GM13977 (cell line): ENCODE results near the gene CENPU.
A peak's percentile ranks its signal among the peaks of the same experiment; 100 is the strongest.
"Not testable (repeated sequence)": the region's sequence is repeated elsewhere in the genome, so short reads cannot be mapped to it uniquely, and the experiment has no call there.

Source experiments
- DNase-seq: peaks from one replicate; pipeline ENCODE4 v3.0.0; 2012; ENCODE audit warnings: low spot score
- in situ Hi-C: fragments of 300-500 bp; cut with MboI; formaldehyde crosslinking; loops from one replicate; pipeline ENCODE4 v1.12.0; 2022; ENCODE audit warnings: low sequenced_read_pairs, low pct_unique_long_range_greater_than_20kb, mixed read lengths, inconsistent platforms; ENCODE audit not compliant: unreplicated experiment
- TF ChIP-seq, protein P1 (sequence below): IDR thresholded peaks from 2 replicates; pipeline ENCODE4 v1.5.1; 2012; ENCODE audit warnings: mild to moderate bottlenecking, control low read depth; ENCODE audit not compliant: insufficient read depth; ENCODE audit errors: extremely low read depth, missing control alignments

Gene CENPU, protein sequence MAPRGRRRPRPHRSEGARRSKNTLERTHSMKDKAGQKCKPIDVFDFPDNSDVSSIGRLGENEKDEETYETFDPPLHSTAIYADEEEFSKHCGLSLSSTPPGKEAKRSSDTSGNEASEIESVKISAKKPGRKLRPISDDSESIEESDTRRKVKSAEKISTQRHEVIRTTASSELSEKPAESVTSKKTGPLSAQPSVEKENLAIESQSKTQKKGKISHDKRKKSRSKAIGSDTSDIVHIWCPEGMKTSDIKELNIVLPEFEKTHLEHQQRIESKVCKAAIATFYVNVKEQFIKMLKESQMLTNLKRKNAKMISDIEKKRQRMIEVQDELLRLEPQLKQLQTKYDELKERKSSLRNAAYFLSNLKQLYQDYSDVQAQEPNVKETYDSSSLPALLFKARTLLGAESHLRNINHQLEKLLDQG

GRCh38 chr4:184733654-184734524 is at the start of gene CENPU:
Gene CENPU, minus strand, starts transcription at chr4:184734096. Its CDS starts 34 bp downstream, at chr4:184734062.
- TF ChIP-seq, protein P1, sequence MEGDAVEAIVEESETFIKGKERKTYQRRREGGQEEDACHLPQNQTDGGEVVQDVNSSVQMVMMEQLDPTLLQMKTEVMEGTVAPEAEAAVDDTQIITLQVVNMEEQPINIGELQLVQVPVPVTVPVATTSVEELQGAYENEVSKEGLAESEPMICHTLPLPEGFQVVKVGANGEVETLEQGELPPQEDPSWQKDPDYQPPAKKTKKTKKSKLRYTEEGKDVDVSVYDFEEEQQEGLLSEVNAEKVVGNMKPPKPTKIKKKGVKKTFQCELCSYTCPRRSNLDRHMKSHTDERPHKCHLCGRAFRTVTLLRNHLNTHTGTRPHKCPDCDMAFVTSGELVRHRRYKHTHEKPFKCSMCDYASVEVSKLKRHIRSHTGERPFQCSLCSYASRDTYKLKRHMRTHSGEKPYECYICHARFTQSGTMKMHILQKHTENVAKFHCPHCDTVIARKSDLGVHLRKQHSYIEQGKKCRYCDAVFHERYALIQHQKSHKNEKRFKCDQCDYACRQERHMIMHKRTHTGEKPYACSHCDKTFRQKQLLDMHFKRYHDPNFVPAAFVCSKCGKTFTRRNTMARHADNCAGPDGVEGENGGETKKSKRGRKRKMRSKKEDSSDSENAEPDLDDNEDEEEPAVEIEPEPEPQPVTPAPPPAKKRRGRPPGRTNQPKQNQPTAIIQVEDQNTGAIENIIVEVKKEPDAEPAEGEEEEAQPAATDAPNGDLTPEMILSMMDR: no peak
- in situ Hi-C loops: no loop called here
- DNase-seq: peak; percentile 99

- in situ Hi-C loops: no loop called here
Measured at GRCh38 chr4:184782731-184783373, 49.0 kb upstream of the CENPU start.

DNA sequence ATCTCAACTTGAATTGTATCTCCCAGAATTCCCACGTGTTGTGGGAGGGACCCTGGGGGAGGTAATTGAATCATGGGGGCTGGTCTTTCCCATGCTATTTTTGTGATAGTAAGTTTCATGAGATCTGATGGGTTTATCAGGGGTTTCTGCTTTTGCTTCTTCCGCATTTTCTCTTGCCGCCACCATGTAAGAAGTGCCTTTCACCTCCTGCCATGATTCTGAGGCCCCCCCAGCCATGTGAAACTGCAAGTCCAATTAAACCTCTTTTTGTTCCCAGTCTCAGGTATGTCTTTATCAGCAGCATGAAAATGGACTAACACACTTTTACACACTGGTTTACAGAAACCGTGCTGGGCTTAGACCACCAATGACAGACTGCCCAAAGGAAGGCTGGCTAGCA is 45.3 kb upstream of the CENPU start:
- in situ Hi-C loops, DNase-seq: not testable (repeated sequence)

More at GRCh38 chr4:184782731-184783373, 49.0 kb upstream of the CENPU start:
- no peak for DNase-seq
- TF ChIP-seq, protein P1: no peak

- in situ Hi-C loops: no loop called here
- TF ChIP-seq, protein P1: no peak
- no peak for DNase-seq
Measured at GRCh38 chr4:184778325-184778724, 44.4 kb upstream of the CENPU start.

GRCh38 chr4:184776821-184777220 is 42.9 kb upstream of the CENPU start:
- DNase-seq: no peak
- TF ChIP-seq, protein P1: no peak
- in situ Hi-C loops: no loop called here

DNA sequence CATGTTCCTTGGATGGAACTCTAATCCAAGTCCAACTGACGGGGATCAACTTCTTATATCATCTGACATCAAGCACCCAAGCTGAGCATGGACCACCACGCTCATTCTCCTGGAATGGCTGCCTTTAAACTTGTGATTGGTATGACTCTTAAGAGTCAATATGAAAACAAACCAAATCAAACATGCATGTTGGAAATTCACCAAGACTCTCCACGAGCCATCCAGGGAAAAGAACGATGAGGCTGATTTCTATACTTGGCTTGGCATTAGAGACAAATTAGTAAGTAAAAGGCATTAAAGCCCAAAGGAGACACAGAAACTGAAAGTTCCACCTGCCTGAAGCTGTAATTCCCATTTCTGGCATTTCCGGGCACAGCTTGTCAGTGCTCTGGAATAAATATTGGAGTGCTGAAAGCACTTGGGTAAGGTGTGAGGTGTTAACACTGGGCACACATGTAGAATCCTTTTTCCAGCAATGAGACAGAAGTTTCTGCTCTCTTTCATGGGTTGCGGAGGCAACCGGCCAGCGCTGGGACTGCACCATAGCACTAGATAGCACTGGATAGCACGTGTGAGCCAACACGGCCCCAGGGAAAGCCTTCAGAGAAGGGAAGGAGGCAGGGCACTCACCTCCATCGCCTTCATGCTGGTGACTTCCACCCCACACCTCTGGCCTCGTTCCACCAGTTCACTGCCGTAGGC is 42.1 kb upstream of the CENPU start:
- TF ChIP-seq, protein P1: no peak
- in situ Hi-C loops: no loop called here
- DNase-seq: no peak
